Measurements from ENCODE around the gene FAT1. TPM values are rescaled to one million over a fixed set of nuclear protein-coding genes. Genes with fewer than 3 reads are reported as not detected.
"Not testable (repeated sequence)": the region's sequence is repeated elsewhere in the genome, so short reads cannot be mapped to it uniquely, and the experiment has no call there.

Gene FAT1
- polyA plus RNA-seq, 1 experiment = 422 TPM

GRCh38 chr4:186762361-186762760 is 38.7 kb upstream of the FAT1 start:
- no peak for DNase-seq (ENCODE audit: low read depth, low spot score)
- TF ChIP-seq CTCF (IDR thresholded peaks at IDR 0.05; ENCODE audit: low read depth, low read length) = no peak
- no peaks in the 10 kb centered on the region for H3K27me3 ChIP-seq (ENCODE audit: control insufficient read depth, insufficient read depth, low read length)
- CTCF ChIA-PET = no interaction called here
- POLR2A ChIA-PET = interaction anchor here (0.6 kb wide), 1 partner anchor 38 kb away, joined by 9 read pairs; no protein-coding TSS in a partner anchor
- H3K9me3 ChIP-seq (ENCODE audit: control insufficient read depth, insufficient read depth, low read length) = peaks cover 5% of the 10 kb centered on the region
- no peak overlapping the region for H3K27ac ChIP-seq (ENCODE audit: low read depth, low read length)
- H3K4me3 ChIP-seq (ENCODE audit: low read depth, low read length) = no peak overlapping the region

GRCh38 chr4:186761956-186762355 is 38.3 kb upstream of the FAT1 start:
- H3K27ac ChIP-seq (ENCODE audit: low read depth, low read length); H3K27me3 ChIP-seq (ENCODE audit: control insufficient read depth, insufficient read depth, low read length); DNase-seq (ENCODE audit: low read depth, low spot score); CTCF ChIA-PET; H3K9me3 ChIP-seq (ENCODE audit: control insufficient read depth, insufficient read depth, low read length); H3K4me3 ChIP-seq (ENCODE audit: low read depth, low read length): not testable (repeated sequence)
- POLR2A ChIA-PET = interaction anchor here (0.6 kb wide), 1 partner anchor 38 kb away, joined by 9 read pairs; no protein-coding TSS in a partner anchor

- ChIA-PET POLR2A (no interaction called here), CTCF (no interaction called here)
- Histone ChIP-seq H3K27me3 (ENCODE audit: control insufficient read depth, insufficient read depth, low read length) (no peaks in the 10 kb centered on the region), H3K27ac (ENCODE audit: low read depth, low read length) (no peak overlapping the region), H3K4me3 (ENCODE audit: low read depth, low read length) (no peak overlapping the region), H3K9me3 (ENCODE audit: control insufficient read depth, insufficient read depth, low read length) (peaks cover 5% of the 10 kb centered on the region)
- DNase-seq (ENCODE audit: low read depth, low spot score) = no peak
- no peak for TF ChIP-seq CTCF (IDR thresholded peaks at IDR 0.05; ENCODE audit: low read depth, low read length)
Observed at GRCh38 chr4:186761393-186761792, 37.7 kb upstream of the FAT1 start.

GRCh38 chr4:186760576-186760975 is 36.9 kb upstream of the FAT1 start:
- ChIA-PET POLR2A (interaction anchor here (0.6 to 1.0 kb wide), 2 partner anchors 18 to 185 kb away, joined by 3 to 4 read pairs; no protein-coding TSS in a partner anchor), CTCF (interaction anchor here (0.6 kb wide), 1 partner anchor 32 kb away, joined by 8 read pairs; no protein-coding TSS in a partner anchor)
- no peak for DNase-seq (ENCODE audit: low read depth, low spot score)

GRCh38 chr4:186759990-186760389 is 36.3 kb upstream of the FAT1 start:
- POLR2A ChIA-PET = interaction anchor here (0.6 to 1.0 kb wide), 2 partner anchors 17 to 185 kb away, joined by 3 to 4 read pairs; no protein-coding TSS in a partner anchor
- no peak for DNase-seq (ENCODE audit: low read depth, low spot score)
- CTCF ChIA-PET = interaction anchor here (0.5 to 0.6 kb wide), 3 partner anchors 31 to 1552 kb away, joined by 3 to 8 read pairs (median 3); no protein-coding TSS in a partner anchor
- H3K4me3 ChIP-seq (ENCODE audit: low read depth, low read length) = no peak overlapping the region
- H3K27me3 ChIP-seq (ENCODE audit: control insufficient read depth, insufficient read depth, low read length) = no peaks in the 10 kb centered on the region
- no peak for TF ChIP-seq CTCF (IDR thresholded peaks at IDR 0.05; ENCODE audit: low read depth, low read length)
- no peak overlapping the region for H3K27ac ChIP-seq (ENCODE audit: low read depth, low read length)
- H3K9me3 ChIP-seq (ENCODE audit: control insufficient read depth, insufficient read depth, low read length) = peaks cover 5% of the 10 kb centered on the region

More at GRCh38 chr4:186760576-186760975, 36.9 kb upstream of the FAT1 start:
- no peak overlapping the region for H3K4me3 ChIP-seq (ENCODE audit: low read depth, low read length)
- H3K27ac ChIP-seq (ENCODE audit: low read depth, low read length) = peak overlapping the region; percentile 39
- no peaks in the 10 kb centered on the region for H3K27me3 ChIP-seq (ENCODE audit: control insufficient read depth, insufficient read depth, low read length)
- no peak for TF ChIP-seq CTCF (IDR thresholded peaks at IDR 0.05; ENCODE audit: low read depth, low read length)
- H3K9me3 ChIP-seq (ENCODE audit: control insufficient read depth, insufficient read depth, low read length) = peaks cover 5% of the 10 kb centered on the region
